GM23338 (cell line): ENCODE data around the gene PCGF2. TPM values are rescaled to one million over a fixed set of nuclear protein-coding genes. Genes with fewer than 3 reads are reported as not detected.
"Not testable (repeated sequence)": the region's sequence is repeated elsewhere in the genome, so short reads cannot be mapped to it uniquely, and the experiment has no call there.

Source experiments
- ATAC-seq: fragments of 200-7000 bp; cut with Tn5 transposase; 3 replicates; pipeline ENCODE4 v1.9.1; 2020
- DNase-seq: peaks from one replicate; pipeline ENCODE4 v3.0.0-alpha.2; 2015; ENCODE audit warnings: low spot score
- H2AFZ ChIP-seq: fragments of 200-600 bp; sonication (generic); 2 replicates; pipeline ENCODE4 v1.8.0; 2016; ENCODE audit warnings: antibody characterized with exemption, mild to moderate bottlenecking, moderate library complexity
- H3F3A ChIP-seq: fragments of 200-600 bp; sonication (generic); replicated peaks from 2 replicates; pipeline ENCODE4 v1.8.0; 2017; ENCODE audit warnings: antibody characterized with exemption, mixed run types, low read depth
- H3K27ac ChIP-seq: fragments of 200-600 bp; sonication (generic); 2 replicates; pipeline ENCODE4 v1.6.1; 2016; ENCODE audit warnings: low read depth
- H3K27me3 ChIP-seq: fragments of 200-600 bp; sonication (generic); 2 replicates; pipeline ENCODE4 v1.8.0; 2016; ENCODE audit warnings: mild to moderate bottlenecking, mixed run types, moderate library complexity; ENCODE audit not compliant: insufficient read depth
- H3K36me3 ChIP-seq: fragments of 200-600 bp; sonication (generic); 2 replicates; pipeline ENCODE4 v1.8.0; 2016; ENCODE audit warnings: mild to moderate bottlenecking; ENCODE audit not compliant: insufficient read depth
- H3K4me1 ChIP-seq: fragments of 200-600 bp; sonication (generic); 2 replicates; pipeline ENCODE4 v1.8.0; 2016; ENCODE audit warnings: mild to moderate bottlenecking, moderate library complexity; ENCODE audit not compliant: insufficient read depth
- H3K4me2 ChIP-seq: fragments of 200-600 bp; sonication (generic); 2 replicates; pipeline ENCODE4 v1.7.1; 2017; ENCODE audit warnings: mixed run types
- H3K4me3 ChIP-seq: fragments of 200-600 bp; sonication (generic); 2 replicates; pipeline ENCODE4 v1.6.1; 2016; ENCODE audit warnings: mixed run types
- H3K79me2 ChIP-seq: fragments of 200-600 bp; sonication (generic); replicated peaks from 2 replicates; pipeline ENCODE4 v1.8.0; 2017; ENCODE audit warnings: mild to moderate bottlenecking; ENCODE audit not compliant: insufficient read depth
- H3K9me2 ChIP-seq: fragments of 200-600 bp; sonication (generic); 2 replicates; pipeline ENCODE4 v1.8.0; 2017; ENCODE audit not compliant: insufficient read depth
- H4K20me1 ChIP-seq: fragments of 200-600 bp; sonication (generic); replicated peaks from 2 replicates; pipeline ENCODE4 v1.8.0; 2017; ENCODE audit warnings: mild to moderate bottlenecking; ENCODE audit not compliant: insufficient read depth
- H3K27ac Mint-ChIP-seq: 2 replicates; pipeline ENCODE4 v1.8.0; 2020; ENCODE audit warnings: inconsistent platforms, mild to moderate bottlenecking, moderate library complexity, mixed read lengths
- H3K27me3 Mint-ChIP-seq: 3 replicates; pipeline ENCODE4 v1.8.0; 2022; ENCODE audit warnings: low read depth, mild to moderate bottlenecking, moderate library complexity, mixed read lengths, inconsistent platforms; ENCODE audit not compliant: insufficient read depth, poor library complexity
- H3K36me3 Mint-ChIP-seq: 3 replicates; pipeline ENCODE4 v1.8.0; 2021; ENCODE audit warnings: low read depth, mild to moderate bottlenecking, inconsistent platforms, moderate library complexity, mixed read lengths
- H3K4me1 Mint-ChIP-seq: 3 replicates; pipeline ENCODE4 v1.8.0; 2020; ENCODE audit warnings: mild to moderate bottlenecking, inconsistent platforms, mixed read lengths
- H3K4me3 Mint-ChIP-seq: 3 replicates; pipeline ENCODE4 v1.8.0; 2021; ENCODE audit warnings: moderate library complexity, mild to moderate bottlenecking, inconsistent platforms, mixed read lengths
- H3K9me3 Mint-ChIP-seq: 3 replicates; pipeline ENCODE4 v1.8.0; 2020; ENCODE audit warnings: moderate library complexity, mild to moderate bottlenecking, inconsistent platforms, mixed read lengths
- CREB1 ChIP-seq: fragments of 250-450 bp; sonication (Bioruptor Pico); IDR thresholded peaks from 2 replicates; pipeline ENCODE4 v1.5.0; 2020; ENCODE audit warnings: low read depth, mild to moderate bottlenecking, moderate library complexity
- EZH2 ChIP-seq: fragments of 200-600 bp; sonication (generic); IDR thresholded peaks from one replicate; pipeline ENCODE4 v1.8.0; 2017; ENCODE audit warnings: antibody characterized with exemption, mild to moderate bottlenecking, low read depth; ENCODE audit not compliant: unreplicated experiment
- EZH2phosphoT487 ChIP-seq: fragments of 200-600 bp; sonication (generic); IDR thresholded peaks from one replicate; pipeline ENCODE4 v1.8.1; 2018; ENCODE audit warnings: antibody characterized with exemption; ENCODE audit not compliant: unreplicated experiment
- JUNB ChIP-seq: IDR thresholded peaks from one replicate; pipeline ENCODE4 v1.6.1; 2016; ENCODE audit warnings: antibody characterized with exemption; ENCODE audit not compliant: unreplicated experiment
- NANOG ChIP-seq: IDR thresholded peaks from 2 replicates; pipeline ENCODE4 v1.6.1; 2016; ENCODE audit warnings: antibody characterized with exemption, borderline replicate concordance
- POLR2AphosphoS5 ChIP-seq: IDR thresholded peaks from 2 replicates; pipeline ENCODE4 v1.6.1; 2016; ENCODE audit warnings: antibody characterized with exemption, low read depth
- STAT1 ChIP-seq: IDR thresholded peaks from one replicate; pipeline ENCODE4 v1.6.1; 2016; ENCODE audit warnings: antibody characterized with exemption; ENCODE audit not compliant: unreplicated experiment
- ZNF114 ChIP-seq: fragments of 250-450 bp; sonication (Bioruptor Pico); IDR thresholded peaks from 2 replicates; pipeline ENCODE4 v1.5.0; 2020; ENCODE audit warnings: mild to moderate bottlenecking, moderate library complexity
- ZNF331 ChIP-seq: fragments of 250-450 bp; sonication (Bioruptor Pico); IDR thresholded peaks from 2 replicates; pipeline ENCODE4 v1.5.0; 2020; ENCODE audit warnings: low read depth, mild to moderate bottlenecking, moderate library complexity
- polyA plus RNA-seq: library from polyadenylated mRNA; unstranded; fragments of >200 nt; fragmentation: Nextera tagmentation; extraction: Ambion mirVana; gene quantifications from 2 replicates; pipeline ENCODE4 v1.2.1, GENCODE V29; 2016
- total RNA-seq: library from RNA; depleted of rRNA; stranded (reverse); fragments of >200 nt; shearing (Covaris generic); gene quantifications from 2 replicates; pipeline ENCODE4 v1.2.3, GENCODE V29; 2014
- TF ChIP-seq, protein P1 (sequence below): IDR thresholded peaks from one replicate; pipeline ENCODE4 v1.6.1; 2018; ENCODE audit warnings: antibody characterized with exemption; ENCODE audit not compliant: unreplicated experiment
- TF ChIP-seq, protein P2 (sequence below): IDR thresholded peaks from 2 replicates; pipeline ENCODE4 v1.6.1; 2016; ENCODE audit warnings: antibody characterized with exemption
- TF ChIP-seq, protein P3 (sequence below): fragments of 250-450 bp; sonication (Bioruptor Pico); IDR thresholded peaks from 2 replicates; pipeline ENCODE4 v1.5.0; 2020; ENCODE audit warnings: mild to moderate bottlenecking, moderate library complexity

Gene PCGF2
- total and polyA plus RNA-seq, 2 experiments from 2014 or later = 21.1 to 51.9 TPM

DNA sequence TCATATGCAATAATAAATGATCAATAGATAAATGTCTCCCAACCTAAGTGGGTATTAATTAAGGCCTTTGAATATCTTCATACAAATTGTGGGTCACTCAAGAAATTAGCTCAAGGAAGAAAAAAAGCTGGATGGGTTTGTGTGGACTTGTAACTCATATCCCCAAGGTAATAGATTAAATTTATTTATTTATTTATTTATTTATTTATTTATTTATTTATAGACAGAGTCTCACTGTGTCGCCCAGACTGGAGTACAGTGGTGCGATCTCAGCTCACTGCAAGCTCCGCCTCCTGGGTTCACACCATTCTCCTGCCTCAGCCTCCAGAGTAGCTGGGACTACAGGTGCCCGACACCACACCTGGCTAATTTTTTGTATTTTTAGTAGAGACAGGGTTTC, 39.9 kb upstream of the PCGF2 start:
- peaks cover 19% of the 10 kb centered on the region for H3K4me1 Mint-ChIP-seq
- H3K9me3 Mint-ChIP-seq, H2AFZ ChIP-seq, H3K27me3 ChIP-seq, H3K4me3 Mint-ChIP-seq, H3K27ac ChIP-seq, H4K20me1 ChIP-seq, H3K27ac Mint-ChIP-seq, DNase-seq, H3K4me2 ChIP-seq, H3K36me3 ChIP-seq, H3K9me2 ChIP-seq, H3K27me3 Mint-ChIP-seq, H3K4me3 ChIP-seq, H3F3A ChIP-seq, ATAC-seq: not testable (repeated sequence)
- H3K36me3 Mint-ChIP-seq = peaks cover 41% of the 10 kb centered on the region
- peaks cover 49% of the 10 kb centered on the region for H3K79me2 ChIP-seq
- H3K4me1 ChIP-seq = peaks cover 14% of the 10 kb centered on the region

DNA sequence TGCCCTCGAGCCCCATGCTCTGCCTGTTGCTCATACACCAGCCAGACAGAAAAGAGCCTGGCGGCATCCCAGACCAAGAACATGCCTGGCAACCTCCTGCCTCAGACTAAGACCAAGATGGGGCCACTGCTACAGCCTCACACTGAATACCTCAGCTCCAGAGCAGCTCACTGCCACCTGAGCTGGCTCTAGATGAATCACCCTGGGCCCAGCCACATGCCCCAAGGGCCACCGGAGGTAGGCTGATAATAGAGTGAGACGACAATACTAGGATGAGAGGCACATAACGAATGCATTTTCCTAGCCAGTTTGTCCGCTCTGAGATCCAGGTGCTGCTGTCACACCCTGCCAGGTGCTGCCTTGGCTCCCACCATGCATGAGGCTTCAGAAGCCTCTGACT, 38.2 kb upstream of the PCGF2 start:
- H3K4me2 ChIP-seq = no peak overlapping the region
- Mint-ChIP-seq H3K27me3 (peaks cover 10% of the 10 kb centered on the region), H3K9me3 (no peaks in the 10 kb centered on the region), H3K4me3 (no peak overlapping the region), H3K36me3 (peaks cover 38% of the 10 kb centered on the region), H3K4me1 (peaks cover 19% of the 10 kb centered on the region), H3K27ac (no peak overlapping the region)
- H3K4me3 ChIP-seq = no peak overlapping the region
- no peaks in the 10 kb centered on the region for H3K9me2 ChIP-seq
- no peak overlapping the region for H3K27ac ChIP-seq
- H3K4me1 ChIP-seq = peaks cover 14% of the 10 kb centered on the region
- peaks cover 10% of the 10 kb centered on the region; the same call in 1 of the 2 replicates for H3K36me3 ChIP-seq
- H3K27me3 ChIP-seq = no peaks in the 10 kb centered on the region
- peaks cover 8% of the 10 kb centered on the region for H4K20me1 ChIP-seq
- H3K79me2 ChIP-seq = peaks cover 33% of the 10 kb centered on the region
- ATAC-seq (no peak), DNase-seq (no peak)
- no peak overlapping the region for H2AFZ ChIP-seq
- H3F3A ChIP-seq = no peaks in the 10 kb centered on the region
- TF ChIP-seq, protein P1, sequence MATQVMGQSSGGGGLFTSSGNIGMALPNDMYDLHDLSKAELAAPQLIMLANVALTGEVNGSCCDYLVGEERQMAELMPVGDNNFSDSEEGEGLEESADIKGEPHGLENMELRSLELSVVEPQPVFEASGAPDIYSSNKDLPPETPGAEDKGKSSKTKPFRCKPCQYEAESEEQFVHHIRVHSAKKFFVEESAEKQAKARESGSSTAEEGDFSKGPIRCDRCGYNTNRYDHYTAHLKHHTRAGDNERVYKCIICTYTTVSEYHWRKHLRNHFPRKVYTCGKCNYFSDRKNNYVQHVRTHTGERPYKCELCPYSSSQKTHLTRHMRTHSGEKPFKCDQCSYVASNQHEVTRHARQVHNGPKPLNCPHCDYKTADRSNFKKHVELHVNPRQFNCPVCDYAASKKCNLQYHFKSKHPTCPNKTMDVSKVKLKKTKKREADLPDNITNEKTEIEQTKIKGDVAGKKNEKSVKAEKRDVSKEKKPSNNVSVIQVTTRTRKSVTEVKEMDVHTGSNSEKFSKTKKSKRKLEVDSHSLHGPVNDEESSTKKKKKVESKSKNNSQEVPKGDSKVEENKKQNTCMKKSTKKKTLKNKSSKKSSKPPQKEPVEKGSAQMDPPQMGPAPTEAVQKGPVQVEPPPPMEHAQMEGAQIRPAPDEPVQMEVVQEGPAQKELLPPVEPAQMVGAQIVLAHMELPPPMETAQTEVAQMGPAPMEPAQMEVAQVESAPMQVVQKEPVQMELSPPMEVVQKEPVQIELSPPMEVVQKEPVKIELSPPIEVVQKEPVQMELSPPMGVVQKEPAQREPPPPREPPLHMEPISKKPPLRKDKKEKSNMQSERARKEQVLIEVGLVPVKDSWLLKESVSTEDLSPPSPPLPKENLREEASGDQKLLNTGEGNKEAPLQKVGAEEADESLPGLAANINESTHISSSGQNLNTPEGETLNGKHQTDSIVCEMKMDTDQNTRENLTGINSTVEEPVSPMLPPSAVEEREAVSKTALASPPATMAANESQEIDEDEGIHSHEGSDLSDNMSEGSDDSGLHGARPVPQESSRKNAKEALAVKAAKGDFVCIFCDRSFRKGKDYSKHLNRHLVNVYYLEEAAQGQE = no peak
- TF ChIP-seq CREB1 (CRISPR knock-in tag) (no peak), JUNB (no peak), EZH2 (no peak), ZNF114 (CRISPR knock-in tag) (no peak), EZH2phosphoT487 (no peak), POLR2AphosphoS5 (no peak), ZNF331 (no peak), NANOG (no peak), STAT1 (no peak)
- TF ChIP-seq, protein P2, sequence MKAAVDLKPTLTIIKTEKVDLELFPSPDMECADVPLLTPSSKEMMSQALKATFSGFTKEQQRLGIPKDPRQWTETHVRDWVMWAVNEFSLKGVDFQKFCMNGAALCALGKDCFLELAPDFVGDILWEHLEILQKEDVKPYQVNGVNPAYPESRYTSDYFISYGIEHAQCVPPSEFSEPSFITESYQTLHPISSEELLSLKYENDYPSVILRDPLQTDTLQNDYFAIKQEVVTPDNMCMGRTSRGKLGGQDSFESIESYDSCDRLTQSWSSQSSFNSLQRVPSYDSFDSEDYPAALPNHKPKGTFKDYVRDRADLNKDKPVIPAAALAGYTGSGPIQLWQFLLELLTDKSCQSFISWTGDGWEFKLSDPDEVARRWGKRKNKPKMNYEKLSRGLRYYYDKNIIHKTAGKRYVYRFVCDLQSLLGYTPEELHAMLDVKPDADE = no peak
- TF ChIP-seq, protein P3, sequence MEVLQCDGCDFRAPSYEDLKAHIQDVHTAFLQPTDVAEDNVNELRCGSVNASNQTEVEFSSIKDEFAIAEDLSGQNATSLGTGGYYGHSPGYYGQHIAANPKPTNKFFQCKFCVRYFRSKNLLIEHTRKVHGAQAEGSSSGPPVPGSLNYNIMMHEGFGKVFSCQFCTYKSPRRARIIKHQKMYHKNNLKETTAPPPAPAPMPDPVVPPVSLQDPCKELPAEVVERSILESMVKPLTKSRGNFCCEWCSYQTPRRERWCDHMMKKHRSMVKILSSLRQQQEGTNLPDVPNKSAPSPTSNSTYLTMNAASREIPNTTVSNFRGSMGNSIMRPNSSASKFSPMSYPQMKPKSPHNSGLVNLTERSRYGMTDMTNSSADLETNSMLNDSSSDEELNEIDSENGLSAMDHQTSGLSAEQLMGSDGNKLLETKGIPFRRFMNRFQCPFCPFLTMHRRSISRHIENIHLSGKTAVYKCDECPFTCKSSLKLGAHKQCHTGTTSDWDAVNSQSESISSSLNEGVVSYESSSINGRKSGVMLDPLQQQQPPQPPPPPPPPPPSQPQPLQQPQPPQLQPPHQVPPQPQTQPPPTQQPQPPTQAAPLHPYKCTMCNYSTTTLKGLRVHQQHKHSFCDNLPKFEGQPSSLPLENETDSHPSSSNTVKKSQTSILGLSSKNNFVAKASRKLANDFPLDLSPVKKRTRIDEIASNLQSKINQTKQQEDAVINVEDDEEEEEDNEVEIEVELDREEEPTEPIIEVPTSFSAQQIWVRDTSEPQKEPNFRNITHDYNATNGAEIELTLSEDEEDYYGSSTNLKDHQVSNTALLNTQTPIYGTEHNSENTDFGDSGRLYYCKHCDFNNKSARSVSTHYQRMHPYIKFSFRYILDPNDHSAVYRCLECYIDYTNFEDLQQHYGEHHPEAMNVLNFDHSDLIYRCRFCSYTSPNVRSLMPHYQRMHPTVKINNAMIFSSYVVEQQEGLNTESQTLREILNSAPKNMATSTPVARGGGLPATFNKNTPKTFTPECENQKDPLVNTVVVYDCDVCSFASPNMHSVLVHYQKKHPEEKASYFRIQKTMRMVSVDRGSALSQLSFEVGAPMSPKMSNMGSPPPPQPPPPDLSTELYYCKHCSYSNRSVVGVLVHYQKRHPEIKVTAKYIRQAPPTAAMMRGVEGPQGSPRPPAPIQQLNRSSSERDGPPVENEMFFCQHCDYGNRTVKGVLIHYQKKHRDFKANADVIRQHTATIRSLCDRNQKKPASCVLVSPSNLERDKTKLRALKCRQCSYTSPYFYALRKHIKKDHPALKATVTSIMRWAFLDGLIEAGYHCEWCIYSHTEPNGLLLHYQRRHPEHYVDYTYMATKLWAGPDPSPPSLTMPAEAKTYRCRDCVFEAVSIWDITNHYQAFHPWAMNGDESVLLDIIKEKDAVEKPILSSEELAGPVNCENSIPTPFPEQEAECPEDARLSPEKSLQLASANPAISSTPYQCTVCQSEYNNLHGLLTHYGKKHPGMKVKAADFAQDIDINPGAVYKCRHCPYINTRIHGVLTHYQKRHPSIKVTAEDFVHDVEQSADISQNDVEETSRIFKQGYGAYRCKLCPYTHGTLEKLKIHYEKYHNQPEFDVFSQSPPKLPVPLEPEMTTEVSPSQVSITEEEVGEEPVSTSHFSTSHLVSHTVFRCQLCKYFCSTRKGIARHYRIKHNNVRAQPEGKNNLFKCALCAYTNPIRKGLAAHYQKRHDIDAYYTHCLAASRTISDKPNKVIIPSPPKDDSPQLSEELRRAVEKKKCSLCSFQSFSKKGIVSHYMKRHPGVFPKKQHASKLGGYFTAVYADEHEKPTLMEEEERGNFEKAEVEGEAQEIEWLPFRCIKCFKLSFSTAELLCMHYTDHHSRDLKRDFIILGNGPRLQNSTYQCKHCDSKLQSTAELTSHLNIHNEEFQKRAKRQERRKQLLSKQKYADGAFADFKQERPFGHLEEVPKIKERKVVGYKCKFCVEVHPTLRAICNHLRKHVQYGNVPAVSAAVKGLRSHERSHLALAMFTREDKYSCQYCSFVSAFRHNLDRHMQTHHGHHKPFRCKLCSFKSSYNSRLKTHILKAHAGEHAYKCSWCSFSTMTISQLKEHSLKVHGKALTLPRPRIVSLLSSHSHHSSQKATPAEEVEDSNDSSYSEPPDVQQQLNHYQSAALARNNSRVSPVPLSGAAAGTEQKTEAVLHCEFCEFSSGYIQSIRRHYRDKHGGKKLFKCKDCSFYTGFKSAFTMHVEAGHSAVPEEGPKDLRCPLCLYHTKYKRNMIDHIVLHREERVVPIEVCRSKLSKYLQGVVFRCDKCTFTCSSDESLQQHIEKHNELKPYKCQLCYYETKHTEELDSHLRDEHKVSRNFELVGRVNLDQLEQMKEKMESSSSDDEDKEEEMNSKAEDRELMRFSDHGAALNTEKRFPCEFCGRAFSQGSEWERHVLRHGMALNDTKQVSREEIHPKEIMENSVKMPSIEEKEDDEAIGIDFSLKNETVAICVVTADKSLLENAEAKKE (CRISPR knock-in tag) = no peak
